ENCODE results near the gene FKBP15. TPM values are rescaled to one million over a fixed set of nuclear protein-coding genes. Genes with fewer than 3 reads are reported as not detected.

Gene FKBP15
- total RNA-seq: 10 to 100 TPM; 27.7 to 33.3 (median 30.3) TPM

GRCh38 chr9:113221003-113221799 is at the start of gene FKBP15, which contains the start of gene SLC31A1:
TSS of gene FKBP15 (minus strand) at chr9:113221277. CDS start at chr9:113221243, 34 bp downstream.
TSS of gene SLC31A1 (plus strand) at chr9:113221544. CDS start at chr9:113256149, 34,605 bp downstream.
- intact Hi-C loops (cut with DNase I; ENCODE audit: low total_unique reads): no loop called here

GRCh38 chr9:113269871-113270270 is 48.8 kb upstream of the FKBP15 start:
- WGBS, 2 donors: 91 to 94% methylated on average over 2 of the region's 2 CpGs

More at GRCh38 chr9:113221003-113221799, at the start of gene FKBP15, which contains the start of gene SLC31A1:
- DNase-seq (ENCODE audit: low spot score in 2 of 2): peak; percentile 97 to 99
- TF ChIP-seq CTCF (IDR thresholded peaks at IDR 0.05) (no peak), POLR2A (IDR thresholded peaks at IDR 0.05) (no peak)
- whole genome bisulfite sequencing, 2 donors: 0 to 1% methylated on average over 48 to 54 of the region's 65 CpGs
- peak within 1 kb of the TSS; percentile 91 for H3K4me3 ChIP-seq (ENCODE audit: low read depth, poor library complexity, severe bottlenecking)

DNA sequence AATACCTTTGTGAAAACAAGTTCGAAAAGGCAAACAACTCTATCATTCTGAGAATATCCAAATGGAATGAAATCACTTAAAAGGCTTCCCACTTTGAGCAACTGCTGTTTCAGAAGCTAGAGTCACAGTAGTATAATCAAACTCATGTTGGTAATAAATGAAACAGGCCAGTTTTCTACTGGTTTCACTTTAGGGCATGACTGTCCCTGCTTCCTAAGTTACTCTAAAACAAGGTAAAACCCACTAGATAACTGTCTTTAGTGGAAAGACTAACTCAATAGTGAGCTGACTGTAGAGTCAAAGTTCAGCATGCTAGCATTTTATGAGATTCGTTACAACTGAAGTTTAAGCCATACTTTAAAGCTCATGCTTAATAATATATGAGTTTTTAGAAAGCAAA is 48.3 kb upstream of the FKBP15 start:
- no peak overlapping the region for H3K4me3 ChIP-seq (ENCODE audit: low read depth, poor library complexity, severe bottlenecking)
- no peak for DNase-seq (ENCODE audit: low spot score in 2 of 2)
- no peak for TF ChIP-seq CTCF (IDR thresholded peaks at IDR 0.05)
- no peak for TF ChIP-seq POLR2A (IDR thresholded peaks at IDR 0.05)
- WGBS, 2 donors: 93 to 95% methylated on average over 2 of the region's 2 CpGs
- intact Hi-C loops (cut with DNase I; ENCODE audit: low total_unique reads): no loop called here

More at GRCh38 chr9:113269871-113270270, 48.8 kb upstream of the FKBP15 start:
- no peak overlapping the region for H3K4me3 ChIP-seq (ENCODE audit: low read depth, poor library complexity, severe bottlenecking)
- no peak for DNase-seq (ENCODE audit: low spot score in 2 of 2)
- intact Hi-C loops (cut with DNase I; ENCODE audit: low total_unique reads): no loop called here
- no peak for TF ChIP-seq POLR2A (IDR thresholded peaks at IDR 0.05)
- TF ChIP-seq CTCF (IDR thresholded peaks at IDR 0.05): no peak

DNA sequence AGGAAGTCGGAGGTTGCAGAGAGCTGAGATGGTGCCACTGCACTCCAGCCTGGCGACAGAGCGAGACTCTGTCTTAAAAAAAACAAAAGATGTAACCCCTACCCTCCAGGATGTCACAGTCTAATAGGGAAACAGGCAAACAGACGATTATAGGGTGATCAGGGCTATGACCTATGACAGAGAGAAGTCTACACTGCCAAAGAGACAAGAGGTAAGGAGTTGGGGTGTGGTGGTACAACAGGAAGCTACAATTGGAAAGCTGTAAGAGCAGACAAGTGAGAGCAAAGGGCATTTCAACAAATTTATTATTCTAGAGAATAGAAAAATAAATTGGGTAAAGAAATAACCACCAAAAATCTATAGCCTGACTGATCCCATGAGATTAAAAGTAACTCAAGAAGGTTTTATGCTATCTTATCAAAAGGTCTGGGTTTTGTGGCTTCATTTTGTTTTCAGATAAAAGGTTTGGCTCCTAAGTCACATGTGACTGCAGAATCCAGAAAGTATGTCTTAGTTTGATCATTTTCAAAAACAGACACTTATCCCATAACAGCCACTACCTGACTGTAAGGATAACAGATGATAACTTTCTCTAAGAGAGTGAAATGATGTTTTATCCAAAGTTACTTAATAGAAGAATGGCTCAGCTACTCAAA is 47.0 kb upstream of the FKBP15 start:
- intact Hi-C loops (cut with DNase I; ENCODE audit: low total_unique reads): no loop called here
- WGBS, 2 donors: 89 to 95% methylated on average over 4 of the region's 4 CpGs
- H3K4me3 ChIP-seq (ENCODE audit: low read depth, poor library complexity, severe bottlenecking): no peak overlapping the region
- no peak for TF ChIP-seq POLR2A (IDR thresholded peaks at IDR 0.05)
- no peak for TF ChIP-seq CTCF (IDR thresholded peaks at IDR 0.05)
- DNase-seq (ENCODE audit: low spot score in 2 of 2): no peak

DNA sequence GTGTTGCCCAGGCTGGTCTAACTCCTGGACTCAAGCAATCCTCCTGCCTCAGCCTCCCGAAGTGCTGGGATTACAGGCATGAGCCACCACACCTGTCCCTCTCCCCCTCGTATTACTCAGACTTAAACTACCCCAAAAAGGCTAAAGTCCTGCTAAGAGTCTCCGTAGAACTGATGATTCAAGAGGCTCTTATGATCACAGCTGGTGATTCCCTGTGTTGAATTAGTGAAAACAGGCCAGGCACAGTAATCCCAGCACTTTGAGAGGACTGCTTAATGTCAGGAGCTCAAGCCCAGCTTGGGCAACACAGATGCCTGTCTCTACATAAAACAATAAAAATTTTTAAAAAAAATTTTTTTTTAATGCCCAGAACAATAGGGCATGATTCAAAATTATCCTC is 45.1 kb upstream of the FKBP15 start:
- no peak for DNase-seq (ENCODE audit: low spot score in 2 of 2)
- TF ChIP-seq CTCF (IDR thresholded peaks at IDR 0.05) (no peak), POLR2A (IDR thresholded peaks at IDR 0.05) (no peak)
- 82% methylated on average over 3 of the region's 3 CpGs for WGBS, 2 donors
- intact Hi-C loops (cut with DNase I; ENCODE audit: low total_unique reads): no loop called here
- no peak overlapping the region for H3K4me3 ChIP-seq (ENCODE audit: low read depth, poor library complexity, severe bottlenecking)
